CD4-positive, alpha-beta memory T cell (primary cell): Measurements from ENCODE around the gene SMC6. TPM values are rescaled to one million over a fixed set of nuclear protein-coding genes. Genes with fewer than 3 reads are reported as not detected.

Experiments
- CTCF ChIA-PET: fragments of 350-600 bp; sonication (Branson Sonifier 250); formaldehyde crosslinking; loops from one replicate; lab custom pipeline; 2021; ENCODE audit warnings: inconsistent platforms; ENCODE audit not compliant: partially characterized antibody; lab: Charles Lee
- POLR2A ChIA-PET: fragments of 350-600 bp; sonication (Branson Sonifier 250); formaldehyde crosslinking; loops from one replicate; lab custom pipeline; 2021; ENCODE audit not compliant: partially characterized antibody; lab: Charles Lee
- DNase-seq, 5 donors: peaks; one replicate each; pipeline versions ENCODE4 v3.0.0 to v3.0.0-alpha.2; 2020 to 2022; ENCODE audit warnings: mixed read lengths in 1 of 5
- H3K27ac ChIP-seq: one replicate; pipeline ENCODE4 v1.7.0; 2013; ENCODE audit warnings: low read depth, low read length
- H3K27me3 ChIP-seq: 2 replicates; pipeline ENCODE4 v1.7.0; 2013; ENCODE audit warnings: mild to moderate bottlenecking, low read length, moderate library complexity; ENCODE audit not compliant: insufficient read depth
- H3K36me3 ChIP-seq: 2 replicates; pipeline ENCODE4 v1.7.0; 2013; ENCODE audit warnings: mild to moderate bottlenecking, low read length, moderate library complexity; ENCODE audit not compliant: insufficient read depth
- H3K4me1 ChIP-seq: 2 replicates; pipeline ENCODE4 v1.7.0; 2013; ENCODE audit warnings: mild to moderate bottlenecking, low read length, moderate library complexity; ENCODE audit not compliant: insufficient read depth
- H3K4me3 ChIP-seq, 2 donors: one replicate each; pipeline ENCODE4 v1.7.0; 2013; ENCODE audit warnings: low read length in 2 of 2, mild to moderate bottlenecking in 1 of 2
- H3K9me3 ChIP-seq, 2 donors: one replicate each; pipeline ENCODE4 v1.7.0; 2013; ENCODE audit warnings: low read length in 2 of 2, control low read depth in 1 of 2; ENCODE audit not compliant: control insufficient read depth in 1 of 2
- H3K27ac Mint-ChIP-seq, 7 donors: one replicate each; pipeline ENCODE4 v1.8.0; 2020 to 2021; ENCODE audit warnings: mixed read lengths in 7 of 7, mild to moderate bottlenecking in 6 of 7, inconsistent platforms in 3 of 7, moderate library complexity in 3 of 7
- H3K27me3 Mint-ChIP-seq, 2 donors: one replicate each; pipeline ENCODE4 v1.8.0; 2020 to 2021; ENCODE audit warnings: mixed read lengths in 2 of 2
- H3K36me3 Mint-ChIP-seq, 2 donors: one replicate each; pipeline ENCODE4 v1.8.0; 2020 to 2021; ENCODE audit warnings: mixed read lengths in 2 of 2, inconsistent platforms in 1 of 2, mild to moderate bottlenecking in 1 of 2
- H3K4me1 Mint-ChIP-seq, 4 donors: one replicate each; pipeline ENCODE4 v1.8.0; 2020 to 2021; ENCODE audit warnings: mixed read lengths in 4 of 4, mild to moderate bottlenecking in 1 of 4
- H3K4me3 Mint-ChIP-seq, 8 donors: one replicate each; pipeline ENCODE4 v1.8.0; 2020 to 2021; ENCODE audit warnings: mixed read lengths in 8 of 8, mild to moderate bottlenecking in 7 of 8, moderate library complexity in 6 of 8, inconsistent platforms in 3 of 8
- H3K9me3 Mint-ChIP-seq, 8 donors: one replicate each; pipeline ENCODE4 v1.8.0; 2020 to 2021; ENCODE audit warnings: mixed read lengths in 8 of 8, mild to moderate bottlenecking in 5 of 8, inconsistent platforms in 3 of 8, moderate library complexity in 1 of 8
- intact Hi-C: fragments of 100-400 bp; cut with micrococcal nuclease; formaldehyde crosslinking; loops from one replicate; pipeline ENCODE4 v1.15.1; 2023
- polyA plus RNA-seq, 2 donors: library from polyadenylated mRNA; unstranded; fragments of 300-500 nt; fragmentation: Illumina TruSeq; gene quantifications; one replicate each; pipeline ENCODE4 v1.2.3, GENCODE V29; 2021
- total RNA-seq, 2 experiments: library from RNA; stranded (reverse); gene quantifications; one replicate each; pipeline ENCODE4 v1.2.3, GENCODE V29; 2021

The SMC6 gene
- total and polyA plus RNA-seq, 4 experiments from 2014 or later: 4.8 to 19.2 (median 17.4) TPM

- no peaks in the 10 kb centered on the region for H3K36me3 Mint-ChIP-seq
- no peaks in the 10 kb centered on the region for H3K27me3 ChIP-seq
Measured at GRCh38 chr2:17652681-17653394, 100.8 kb downstream of the SMC6 start.

GRCh38 chr2:17649026-17649425 is 104.6 kb downstream of the SMC6 start:
- no peaks in the 10 kb centered on the region for H3K27me3 Mint-ChIP-seq
- DNase-seq: no peak
- H3K27ac Mint-ChIP-seq: no peak overlapping the region
- Histone ChIP-seq H3K27me3 (no peaks in the 10 kb centered on the region), H3K4me1 (no peaks in the 10 kb centered on the region), H3K36me3 (no peaks in the 10 kb centered on the region), H3K9me3 (no peaks in the 10 kb centered on the region), H3K4me3 (no peak overlapping the region), H3K27ac (no peak overlapping the region)
- CTCF ChIA-PET: interaction anchor here (5.5 kb wide), 1 partner anchor 21 kb away, joined by 32 read pairs; no protein-coding TSS in a partner anchor
- H3K4me3 Mint-ChIP-seq: no peak overlapping the region
- intact Hi-C loops: no loop called here
- H3K9me3 Mint-ChIP-seq: no peaks in the 10 kb centered on the region
- POLR2A ChIA-PET: no interaction called here
- H3K4me1 Mint-ChIP-seq: no peaks in the 10 kb centered on the region
- no peaks in the 10 kb centered on the region for H3K36me3 Mint-ChIP-seq

More at GRCh38 chr2:17652681-17653394, 100.8 kb downstream of the SMC6 start:
- intact Hi-C loops: no loop called here
- ChIA-PET POLR2A (no interaction called here), CTCF (interaction anchor here (5.5 kb wide), 1 partner anchor 17 kb away, joined by 32 read pairs; no protein-coding TSS in a partner anchor)
- H3K9me3 ChIP-seq: no peaks in the 10 kb centered on the region
- no peak overlapping the region for H3K4me3 ChIP-seq
- Mint-ChIP-seq H3K9me3 (no peaks in the 10 kb centered on the region), H3K4me3 (no peak overlapping the region), H3K27me3 (no peaks in the 10 kb centered on the region), H3K4me1 (no peaks in the 10 kb centered on the region), H3K27ac (no peak overlapping the region)
- no peaks in the 10 kb centered on the region for H3K36me3 ChIP-seq
- H3K27ac ChIP-seq: no peak overlapping the region
- no peaks in the 10 kb centered on the region for H3K4me1 ChIP-seq
- no peak for DNase-seq

GRCh38 chr2:17648581-17648980 is 105.0 kb downstream of the SMC6 start:
- Histone ChIP-seq H3K9me3 (no peaks in the 10 kb centered on the region), H3K4me1 (no peaks in the 10 kb centered on the region), H3K4me3 (no peak overlapping the region), H3K27me3 (no peaks in the 10 kb centered on the region), H3K27ac (no peak overlapping the region), H3K36me3 (no peaks in the 10 kb centered on the region)
- CTCF ChIA-PET: interaction anchor here (5.0 to 6.2 kb wide), 2 partner anchors 12 to 24 kb away, joined by 33 to 142 read pairs; no protein-coding TSS in a partner anchor
- POLR2A ChIA-PET: no interaction called here
- peak overlapping the region in 1 of 7 donors; percentile 59 for H3K27ac Mint-ChIP-seq
- no peaks in the 10 kb centered on the region for H3K9me3 Mint-ChIP-seq
- no peaks in the 10 kb centered on the region for H3K36me3 Mint-ChIP-seq
- intact Hi-C loops: no loop called here
- no peaks in the 10 kb centered on the region for H3K4me1 Mint-ChIP-seq
- DNase-seq: no peak
- H3K4me3 Mint-ChIP-seq: no peak overlapping the region
- H3K27me3 Mint-ChIP-seq: no peaks in the 10 kb centered on the region

GRCh38 chr2:17646838-17647701 is 106.5 kb downstream of the SMC6 start:
- no peaks in the 10 kb centered on the region for H3K27me3 Mint-ChIP-seq
- no peaks in the 10 kb centered on the region for H3K4me1 Mint-ChIP-seq
- no peaks in the 10 kb centered on the region for H3K27me3 ChIP-seq
- no peaks in the 10 kb centered on the region for H3K36me3 ChIP-seq
- no peak overlapping the region for H3K27ac ChIP-seq
- no peaks in the 10 kb centered on the region for H3K9me3 ChIP-seq
- H3K4me3 Mint-ChIP-seq: no peak overlapping the region
- no peak for DNase-seq
- H3K9me3 Mint-ChIP-seq: no peaks in the 10 kb centered on the region
- POLR2A ChIA-PET: no interaction called here
- no peak overlapping the region for H3K27ac Mint-ChIP-seq
- intact Hi-C loops: loop anchor here (1.0 kb wide), 1 partner anchor 24 kb away; no protein-coding TSS in a partner anchor
- no peaks in the 10 kb centered on the region for H3K36me3 Mint-ChIP-seq
- CTCF ChIA-PET: interaction anchor here (1.0 to 6.2 kb wide), 9 partner anchors 8 to 726 kb away, joined by 3 to 142 read pairs (median 10); no protein-coding TSS in a partner anchor
- H3K4me1 ChIP-seq: no peaks in the 10 kb centered on the region
- no peak overlapping the region for H3K4me3 ChIP-seq

GRCh38 chr2:17646081-17646554 is 107.5 kb downstream of the SMC6 start:
- intact Hi-C loops: loop anchor here (1.0 kb wide), 1 partner anchor 25 kb away; no protein-coding TSS in a partner anchor
- no peak overlapping the region for H3K4me3 ChIP-seq
- H3K27ac Mint-ChIP-seq: no peak overlapping the region
- CTCF ChIA-PET: interaction anchor here (0.9 to 6.2 kb wide), 11 partner anchors 9 to 727 kb away, joined by 3 to 142 read pairs (median 8); no protein-coding TSS in a partner anchor
- H3K4me3 Mint-ChIP-seq: no peak overlapping the region
- H3K27me3 Mint-ChIP-seq: no peaks in the 10 kb centered on the region
- no peaks in the 10 kb centered on the region for H3K36me3 ChIP-seq
- POLR2A ChIA-PET: interaction anchor here (1.3 kb wide), 1 partner anchor 25 kb away, joined by 5 read pairs; no protein-coding TSS in a partner anchor
- H3K4me1 Mint-ChIP-seq: no peaks in the 10 kb centered on the region
- peak in 4 of 5 donors; percentile 27 to 44 (median 32) for DNase-seq
- H3K27me3 ChIP-seq: no peaks in the 10 kb centered on the region
- H3K4me1 ChIP-seq: no peaks in the 10 kb centered on the region
- H3K9me3 ChIP-seq: no peaks in the 10 kb centered on the region
- H3K36me3 Mint-ChIP-seq: no peaks in the 10 kb centered on the region
- H3K9me3 Mint-ChIP-seq: no peaks in the 10 kb centered on the region
- no peak overlapping the region for H3K27ac ChIP-seq

- ChIA-PET CTCF (interaction anchor here (0.9 to 6.2 kb wide), 12 partner anchors 9 to 734 kb away, joined by 3 to 142 read pairs (median 8); no protein-coding TSS in a partner anchor), POLR2A (interaction anchor here (1.3 kb wide), 1 partner anchor 26 kb away, joined by 5 read pairs; no protein-coding TSS in a partner anchor)
- Histone ChIP-seq H3K9me3 (no peaks in the 10 kb centered on the region), H3K4me1 (no peaks in the 10 kb centered on the region), H3K36me3 (no peaks in the 10 kb centered on the region), H3K27me3 (no peaks in the 10 kb centered on the region), H3K27ac (no peak overlapping the region), H3K4me3 (no peak overlapping the region)
- DNase-seq: no peak
- peak overlapping the region in 1 of 7 donors; percentile 9 for H3K27ac Mint-ChIP-seq
- intact Hi-C loops: no loop called here
- no peaks in the 10 kb centered on the region for H3K9me3 Mint-ChIP-seq
- no peaks in the 10 kb centered on the region for H3K4me1 Mint-ChIP-seq
- H3K27me3 Mint-ChIP-seq: no peaks in the 10 kb centered on the region
- H3K4me3 Mint-ChIP-seq: no peak overlapping the region
- H3K36me3 Mint-ChIP-seq: no peaks in the 10 kb centered on the region
Measured at GRCh38 chr2:17644997-17645720, 108.5 kb downstream of the SMC6 start.
